Measurements from ENCODE around the gene STAMBPL1. TPM values are rescaled to one million over a fixed set of nuclear protein-coding genes. Genes with fewer than 3 reads are reported as not detected.

STAMBPL1 gene
- total RNA-seq, 1 experiment from 2014 or later: 38.7 TPM

DNA sequence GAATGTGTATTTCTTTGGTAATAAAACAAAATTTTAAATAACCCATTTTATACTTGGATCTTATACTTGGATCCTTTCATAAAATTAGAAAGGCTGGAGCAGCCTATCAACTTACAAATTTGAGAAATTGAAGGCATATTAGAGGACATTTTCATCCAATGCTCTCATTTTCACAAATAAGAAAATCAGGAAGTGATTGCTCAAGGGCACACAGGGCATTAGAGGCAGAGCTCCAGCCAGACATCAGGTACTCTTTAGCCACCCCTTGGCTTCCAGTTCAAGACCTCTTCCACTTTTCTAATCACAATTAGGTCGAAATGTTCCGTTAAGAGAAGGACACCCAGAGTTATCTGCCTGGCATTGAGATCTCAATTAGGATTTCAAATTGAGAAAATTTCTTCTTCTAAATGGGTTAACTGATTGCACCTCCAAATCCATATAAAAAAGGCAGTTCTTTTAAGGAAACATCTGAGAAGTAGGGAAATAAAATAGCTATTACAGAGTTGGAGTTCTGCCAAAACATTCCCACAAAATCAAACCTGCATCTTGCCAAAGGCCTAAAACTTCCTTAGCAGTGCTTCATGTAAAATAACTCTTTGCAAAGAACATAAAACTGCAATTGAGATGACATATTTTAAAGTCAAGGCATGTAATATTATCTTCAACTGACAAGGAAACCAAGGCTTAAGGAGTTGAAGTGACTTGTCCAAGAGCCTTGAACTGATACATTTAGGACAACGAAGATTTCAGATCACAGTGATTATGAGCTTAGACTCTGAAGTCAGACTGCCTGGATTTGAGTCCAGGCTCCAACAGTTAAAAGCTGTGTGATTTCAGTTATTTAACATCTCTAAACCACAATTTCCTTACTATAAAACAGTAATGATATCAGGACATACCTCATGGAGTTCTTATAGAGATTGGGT, 70.1 kb downstream of the STAMBPL1 start:
- DNase-seq (ENCODE audit: low read depth): no peak

DNA sequence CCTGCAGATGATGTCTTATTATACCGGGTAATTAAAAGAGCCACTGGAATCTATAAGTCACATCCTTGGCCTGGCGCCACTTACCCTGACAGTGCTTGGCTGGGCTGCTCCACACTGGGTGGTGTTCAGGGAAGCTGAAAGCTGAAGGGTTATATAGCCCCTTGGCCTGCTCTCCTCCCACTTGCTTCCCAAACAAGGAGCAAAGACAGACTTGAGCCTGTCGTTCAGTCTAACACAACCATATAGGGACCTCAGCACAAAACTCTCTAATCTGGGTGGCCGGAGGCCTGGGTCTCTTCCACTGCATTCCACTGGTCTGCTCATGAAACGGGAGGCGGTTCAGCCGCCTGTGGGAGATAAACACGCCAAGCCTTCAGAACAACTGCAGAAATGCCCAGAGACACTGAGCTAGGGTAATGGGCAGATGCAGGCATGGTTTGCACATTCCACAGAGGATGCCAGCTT, 72.6 kb downstream of the STAMBPL1 start, which contains the start of gene ACTA2:
Gene ACTA2, minus strand, starts transcription at position 127 of the 465 bp plus-strand sequence. CDS start 3,843 bp downstream, outside the sequence.
- DNase-seq (ENCODE audit: low read depth): peak; percentile 57

DNA sequence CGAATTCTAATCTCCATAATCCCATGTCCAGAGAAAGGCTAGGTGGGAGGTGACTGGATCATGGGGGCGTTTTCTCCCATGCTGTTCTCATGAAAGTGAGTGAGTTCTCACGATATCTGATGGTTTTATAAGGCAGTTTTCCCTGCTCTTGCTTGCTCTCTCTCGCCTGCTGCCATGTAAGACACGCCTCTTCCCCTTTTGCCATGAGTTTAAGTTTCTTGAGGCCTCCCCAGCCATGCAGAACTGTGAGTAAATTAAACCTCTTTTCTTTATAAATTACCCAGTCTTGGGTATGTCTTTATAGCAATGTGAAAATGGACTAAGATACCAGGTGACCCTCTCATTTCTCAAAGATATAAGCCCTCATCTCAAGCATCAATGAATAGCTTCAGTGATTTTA, 73.6 kb downstream of the STAMBPL1 start:
- no peak for DNase-seq (ENCODE audit: low read depth)

DNA sequence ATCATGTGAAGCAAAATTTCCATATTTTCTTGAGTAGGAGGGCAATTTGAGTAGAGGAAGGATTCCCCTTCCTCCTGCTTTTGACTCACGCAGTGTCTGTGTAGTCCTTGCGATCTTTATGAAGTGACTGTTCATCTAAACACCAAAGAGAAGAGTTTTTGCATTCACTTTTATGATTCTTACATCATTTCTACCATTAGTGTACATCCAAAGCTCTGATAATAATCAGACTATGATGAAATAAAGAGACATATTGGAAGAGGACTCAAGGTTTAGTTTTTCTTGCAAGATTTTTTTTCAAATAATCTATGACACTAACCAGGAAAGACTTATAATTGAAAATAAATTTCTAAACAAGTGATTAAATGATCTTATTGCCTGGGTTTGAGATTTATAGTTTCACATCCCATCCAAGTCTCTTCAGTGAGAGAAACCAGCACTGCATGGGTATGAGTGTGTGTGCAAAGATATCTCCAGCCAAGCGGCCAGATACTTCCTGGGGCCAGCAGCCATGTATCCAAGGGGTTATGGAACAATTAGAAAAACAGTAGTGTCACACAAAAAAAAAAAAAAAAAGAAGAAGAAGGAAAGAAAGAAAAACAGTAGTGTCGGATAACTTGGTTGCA, 74.5 kb downstream of the STAMBPL1 start:
- no peak for DNase-seq (ENCODE audit: low read depth)

DNA sequence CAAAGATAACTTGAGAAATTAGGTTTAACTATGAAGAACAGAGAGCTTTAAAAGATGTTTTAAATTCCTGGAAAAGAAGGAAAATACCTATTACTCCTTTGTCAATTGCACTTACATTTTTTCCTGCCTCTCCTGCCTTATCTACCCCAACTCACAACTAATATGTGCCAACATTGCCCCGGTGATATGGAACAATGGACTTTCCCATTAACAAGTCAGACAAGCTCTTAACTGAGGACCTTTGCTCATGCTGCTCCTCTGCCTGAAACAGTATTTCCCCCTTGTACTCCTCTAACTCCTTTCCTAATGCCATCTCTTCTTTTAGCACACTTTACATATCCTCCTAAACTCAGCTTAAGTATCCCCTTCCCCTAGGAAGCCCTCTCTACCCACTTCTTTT, 77.3 kb downstream of the STAMBPL1 start:
- no peak for DNase-seq (ENCODE audit: low read depth)

DNA sequence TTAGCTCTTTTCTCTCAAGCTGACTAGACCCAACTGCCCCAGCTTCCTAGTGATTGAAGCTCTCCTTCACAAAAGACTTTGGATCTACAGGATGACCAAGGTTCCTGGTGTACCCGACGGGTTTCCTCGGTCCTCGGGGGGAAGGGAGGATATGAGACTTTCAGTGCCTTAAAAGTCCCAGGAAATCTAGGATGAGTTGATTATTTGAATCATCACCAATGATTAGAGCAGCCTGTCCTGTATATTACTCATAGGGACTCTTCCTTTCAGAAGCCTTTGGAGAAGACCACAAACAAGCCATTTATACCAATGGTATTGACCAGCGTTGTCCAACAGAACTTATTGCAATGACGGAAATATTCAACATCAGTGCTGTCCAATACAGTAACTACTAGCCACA, 78.7 kb downstream of the STAMBPL1 start:
- DNase-seq (ENCODE audit: low read depth): no peak

DNA sequence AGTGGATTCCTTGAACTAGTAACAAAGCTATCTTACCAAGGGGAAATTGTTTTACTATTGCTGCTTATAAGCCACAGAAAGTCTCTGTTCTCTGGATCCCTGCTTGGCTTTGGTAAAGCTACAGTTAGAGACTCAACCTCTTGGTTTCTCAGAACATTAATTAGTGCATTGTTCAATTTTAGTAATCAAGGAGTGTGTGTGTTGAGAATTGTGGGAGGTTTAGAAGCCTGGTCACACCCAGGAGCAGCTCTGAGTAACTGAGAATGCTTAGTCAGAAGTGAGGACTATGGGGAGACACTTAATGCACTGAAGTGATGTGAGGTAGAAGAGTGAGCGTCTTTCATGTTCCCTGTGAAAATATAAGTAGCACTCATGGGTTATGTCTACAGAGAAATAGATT, 80.8 kb downstream of the STAMBPL1 start:
- no peak for DNase-seq (ENCODE audit: low read depth)

DNA sequence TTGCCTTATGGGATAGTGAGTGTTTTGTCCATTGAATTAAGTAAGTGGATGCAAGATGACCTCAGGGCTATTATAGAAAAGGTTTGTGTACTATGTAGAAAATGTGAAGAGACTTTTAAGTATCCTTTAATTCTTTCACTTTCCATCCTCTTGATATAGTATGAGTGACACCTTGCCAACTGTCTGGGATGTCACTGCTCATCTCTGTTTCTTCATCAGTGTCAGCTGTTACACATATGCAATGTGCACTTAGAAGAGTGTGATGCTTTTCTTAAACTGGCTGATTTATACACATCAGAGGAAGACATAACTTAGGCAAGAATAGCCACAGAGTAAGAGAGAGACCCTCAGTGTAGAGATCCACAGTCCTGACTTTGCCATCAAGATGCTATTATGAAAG, 81.2 kb downstream of the STAMBPL1 start:
- DNase-seq (ENCODE audit: low read depth): no peak

DNA sequence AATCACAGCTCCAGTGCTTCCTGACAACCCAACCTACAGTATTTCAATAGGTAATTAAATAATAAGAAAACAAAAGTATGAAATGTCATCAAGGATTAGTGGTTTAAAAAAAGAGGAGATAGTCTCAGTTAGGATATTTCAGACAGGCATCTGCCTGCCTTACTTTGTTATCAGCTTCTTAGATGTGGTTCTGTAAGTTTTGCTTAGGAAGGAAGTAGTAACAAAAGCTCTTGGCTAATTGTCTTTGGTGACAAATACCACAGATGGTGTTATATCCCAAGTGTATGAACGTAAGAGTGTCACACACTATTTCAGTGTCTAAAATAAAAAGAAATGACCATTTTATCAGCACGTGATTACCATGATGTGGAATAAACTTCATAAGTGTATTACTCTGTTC, 82.3 kb downstream of the STAMBPL1 start:
- no peak for DNase-seq (ENCODE audit: low read depth)

DNA sequence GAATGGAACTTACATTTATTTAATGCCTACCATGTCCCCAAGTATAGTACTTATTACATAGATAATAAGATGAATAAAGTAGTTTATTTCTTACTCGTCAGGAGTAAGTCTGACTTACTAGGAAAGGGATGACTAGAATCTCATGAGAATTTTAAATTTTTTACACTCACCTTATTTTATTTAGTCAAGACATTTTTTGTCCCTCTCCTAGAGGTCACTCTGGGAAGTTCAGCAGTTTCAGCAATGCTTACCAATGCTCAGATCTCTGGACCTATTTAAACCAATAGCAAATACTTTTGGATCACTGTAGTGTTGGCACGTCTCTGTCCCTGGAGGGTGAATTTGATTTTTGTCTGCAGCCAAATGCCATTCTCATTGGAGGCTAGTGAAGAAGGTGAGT, 83.3 kb downstream of the STAMBPL1 start:
- no peak for DNase-seq (ENCODE audit: low read depth)

DNA sequence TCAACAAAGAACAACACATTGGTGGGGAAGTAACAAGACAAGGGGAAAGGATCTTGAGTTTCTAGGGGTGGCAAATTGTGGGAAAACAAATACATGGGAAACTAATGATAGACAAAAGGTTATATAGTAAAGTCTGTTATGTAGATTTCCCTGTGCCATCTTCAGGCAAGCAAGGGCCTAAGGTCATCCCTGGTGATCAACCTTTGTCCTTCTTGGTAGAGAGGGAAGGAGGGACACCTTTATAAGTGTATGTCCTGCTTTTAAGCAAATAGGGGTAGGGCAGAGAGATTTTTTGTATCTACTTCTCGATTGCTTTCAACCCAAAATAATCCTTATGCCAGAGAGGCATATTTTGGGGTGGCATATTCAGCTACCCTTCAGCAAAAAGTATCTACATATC, 84.3 kb downstream of the STAMBPL1 start:
- no peak for DNase-seq (ENCODE audit: low read depth)

DNA sequence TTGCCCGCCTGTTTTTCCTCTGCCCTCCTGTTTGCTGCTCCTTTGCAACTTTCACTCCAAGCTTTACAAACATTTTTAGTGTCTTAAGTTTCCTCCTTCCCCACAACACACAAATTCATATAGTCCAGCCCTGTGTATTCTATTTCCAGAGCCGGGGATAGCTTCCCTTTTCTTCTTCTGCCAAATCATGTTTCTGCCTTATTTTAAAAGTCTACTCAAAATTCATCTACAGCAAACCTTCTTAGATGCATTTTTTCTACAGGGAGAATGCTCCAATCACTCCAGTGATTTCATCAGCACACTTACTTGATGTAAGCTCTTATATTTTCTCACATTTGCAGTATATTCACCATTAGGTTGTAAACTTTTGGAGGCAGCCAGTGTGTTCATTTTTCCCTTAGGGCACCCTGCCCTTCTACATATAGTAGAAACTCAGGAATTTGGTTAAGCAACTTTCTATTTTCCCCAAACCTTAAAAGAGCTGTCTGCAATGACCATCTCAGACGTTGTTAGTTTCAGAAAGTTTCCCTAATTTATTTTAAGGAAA, 84.9 kb downstream of the STAMBPL1 start:
- no peak for DNase-seq (ENCODE audit: low read depth)

DNA sequence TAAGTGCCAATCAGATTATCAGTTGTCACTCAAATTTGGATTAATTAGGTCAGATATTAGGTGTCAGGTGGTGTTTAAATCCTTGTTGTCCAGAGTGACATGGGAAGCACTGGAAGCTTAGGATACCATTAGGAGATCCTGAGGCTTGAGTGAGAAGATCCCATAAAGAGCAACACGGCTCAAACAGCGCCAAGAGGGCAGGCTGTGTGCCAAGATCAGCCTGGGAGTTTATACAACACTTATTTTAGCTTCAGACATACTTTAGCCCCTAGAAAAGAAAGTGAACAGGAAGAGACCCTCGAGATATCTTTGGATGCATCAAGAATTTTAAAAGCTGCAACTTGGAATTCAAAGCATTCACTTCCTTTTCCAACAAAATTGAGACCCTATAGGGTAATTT, 86.8 kb downstream of the STAMBPL1 start:
- no peak for DNase-seq (ENCODE audit: low read depth)

DNA sequence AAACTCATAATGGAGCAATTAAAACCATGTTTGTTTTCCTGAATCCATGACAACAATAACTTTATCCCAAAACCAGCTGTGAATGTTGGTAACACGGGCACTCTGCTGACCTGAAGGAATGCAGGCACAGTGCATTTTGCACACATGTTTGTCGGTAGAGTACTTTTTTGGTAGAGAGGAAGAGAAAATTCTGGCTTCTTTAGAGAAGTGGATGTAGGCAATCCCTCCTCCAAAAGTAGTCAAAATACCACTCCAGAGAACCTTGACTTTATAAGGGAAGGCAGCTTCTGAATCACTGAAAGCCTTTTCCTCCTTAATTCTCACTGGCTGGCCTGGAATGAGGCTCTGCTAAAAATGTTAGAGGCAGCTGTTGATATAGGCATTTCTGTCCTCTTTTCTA, 88.3 kb downstream of the STAMBPL1 start:
- DNase-seq (ENCODE audit: low read depth): no peak

DNA sequence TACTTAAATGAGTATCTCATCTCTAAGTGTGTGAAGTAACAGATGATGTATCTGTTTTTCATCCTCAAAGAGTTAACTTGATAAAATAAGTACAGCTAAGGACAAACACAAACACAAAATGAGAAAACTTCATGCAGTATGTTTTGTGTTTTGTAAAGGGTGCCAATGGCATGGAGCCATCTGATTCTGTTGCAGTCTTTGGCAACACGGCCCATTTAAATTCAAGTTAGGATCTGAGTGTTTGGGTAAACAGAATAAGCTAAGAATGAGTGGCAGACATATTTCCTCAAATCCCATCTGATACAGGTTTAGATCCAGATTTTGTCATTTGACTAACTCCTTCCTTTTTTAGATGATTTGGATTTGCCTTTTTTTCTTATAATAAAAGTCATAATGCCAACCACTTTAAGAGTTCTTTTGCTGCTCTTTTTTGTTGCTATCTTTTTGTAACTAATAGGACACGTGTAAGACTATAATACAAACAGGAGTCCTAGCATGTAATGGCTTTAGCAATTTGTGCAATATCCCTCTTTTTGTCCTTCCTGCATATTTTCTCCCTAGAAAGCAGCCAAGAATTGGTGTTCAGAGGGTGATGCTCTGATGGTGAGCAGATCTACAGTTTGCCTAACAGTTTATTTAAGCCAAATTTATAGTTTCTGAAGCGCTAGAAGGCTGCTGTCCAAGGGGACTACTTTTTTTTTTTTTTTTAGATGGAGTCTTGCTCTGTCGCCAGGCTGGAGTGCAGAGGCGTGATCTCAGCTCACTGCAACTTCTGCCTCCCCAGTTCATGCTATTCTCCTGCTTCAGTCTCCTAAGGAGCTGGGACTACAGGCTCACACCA, 91.4 kb downstream of the STAMBPL1 start:
- no peak for DNase-seq (ENCODE audit: low read depth)

Other genes with a start within 250 kb of the STAMBPL1 start
- not detected in 2 replicates for gene LIPF, start 215.8 kb upstream of the STAMBPL1 start, total RNA-seq (2014; rRNA removed; shearing (Covaris generic))
- not detected in 2 replicates for gene LIPK, start 174.0 kb upstream of the STAMBPL1 start, total RNA-seq (2014; rRNA removed; shearing (Covaris generic))
- gene LIPN, start 120.2 kb upstream of the STAMBPL1 start, total RNA-seq (2014; rRNA removed; shearing (Covaris generic)): not detected in 2 replicates
- not detected in 2 replicates for gene LIPM, start 77.5 kb upstream of the STAMBPL1 start, total RNA-seq (2014; rRNA removed; shearing (Covaris generic))
- not detected in 2 replicates for gene ANKRD22, start 28.4 kb upstream of the STAMBPL1 start, total RNA-seq (2014; rRNA removed; shearing (Covaris generic))
- 29.9 and 50.3 TPM in 2 replicates for gene ACTA2, start 72.5 kb downstream of the STAMBPL1 start, total RNA-seq (2014; rRNA removed; shearing (Covaris generic))
- gene FAS, start 110.6 kb downstream of the STAMBPL1 start, total RNA-seq (2014; rRNA removed; shearing (Covaris generic)): 17.7 and 24.9 TPM in 2 replicates